ENCODE data around the gene FTMT.

GRCh38 chr5:121833617-121834016, 18.1 kb upstream of the FTMT start:
- TF ChIP-seq CTCF (optimal IDR thresholded peaks at IDR 0.05 in 1 of 3, IDR thresholded peaks at IDR 0.05 in 1 of 3, conservative IDR thresholded peaks at IDR 0.05 in 1 of 3; ENCODE audit: extremely low read depth in 1 of 3, insufficient read depth in 2 of 3, low read length in 3 of 3) (no peak), EZH2 (IDR thresholded peaks at IDR 0.05; ENCODE audit: low read length) (no peak)

Data from keratinocyte (primary cell).